HG02623 (cell line): ENCODE data around the gene MAGI3.
"Not testable (repeated sequence)": the region's sequence is repeated elsewhere in the genome, so short reads cannot be mapped to it uniquely, and the experiment has no call there.

Experiments used
- ATAC-seq: cut with Tn5 transposase; IDR thresholded peaks from one replicate; pipeline ENCODE4 v1.9.1; 2021; ENCODE audit warnings: moderate library complexity; ENCODE audit not compliant: unreplicated experiment

The MAGI3 gene

GRCh38 chr1:113396585-113396984 lies 6.3 kb downstream of the MAGI3 start:
- no peak for ATAC-seq

DNA sequence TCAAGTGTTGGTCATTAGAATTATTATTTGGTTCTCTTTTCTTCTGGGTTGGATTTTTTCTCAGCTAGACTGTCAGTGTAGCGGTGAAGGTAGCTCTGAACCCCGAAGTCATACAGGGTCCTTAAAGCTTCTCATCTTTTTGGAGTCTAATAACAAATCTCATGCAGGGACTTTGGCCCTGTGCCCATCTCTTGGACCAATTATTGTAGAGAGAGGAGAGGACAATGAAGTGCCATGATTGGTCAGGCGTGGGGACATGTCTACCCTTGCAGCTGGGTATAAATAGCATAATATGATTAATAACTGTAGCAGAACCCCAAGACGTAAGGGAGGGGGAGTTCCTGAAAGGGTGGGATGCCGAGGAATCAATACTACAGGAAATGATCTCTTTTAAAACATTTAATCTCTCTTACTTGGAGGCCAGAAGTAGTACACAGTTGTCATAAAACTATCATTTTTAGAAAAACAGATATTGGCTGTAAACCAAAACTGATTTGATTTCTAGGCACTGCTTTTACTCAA lies 8.8 kb downstream of the MAGI3 start:
- ATAC-seq: no peak

GRCh38 chr1:113401067-113401466 lies 10.8 kb downstream of the MAGI3 start:
- no peak for ATAC-seq

- no peak for ATAC-seq
Measured at GRCh38 chr1:113401728-113402127, 11.4 kb downstream of the MAGI3 start.

DNA sequence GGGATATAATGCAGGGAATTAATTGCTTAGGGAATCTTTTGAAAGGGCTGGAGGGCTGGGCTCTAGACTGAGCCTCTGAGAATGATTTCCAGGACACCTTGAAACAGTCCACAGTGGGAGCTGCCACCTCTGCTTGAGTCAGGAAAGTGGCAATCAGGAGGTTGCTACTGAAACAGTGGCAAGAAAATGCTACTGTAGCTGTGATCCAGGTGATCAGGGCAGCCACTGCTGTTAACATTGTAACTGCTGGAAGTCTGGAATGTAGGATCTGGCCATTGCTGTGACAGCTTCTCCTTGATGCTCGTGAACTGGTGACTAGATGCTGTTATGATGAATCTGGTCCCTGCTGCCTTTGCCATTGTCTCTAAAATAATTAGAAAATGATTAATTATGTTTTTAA lies 12.8 kb downstream of the MAGI3 start:
- ATAC-seq: no peak

- no peak for ATAC-seq
Measured at GRCh38 chr1:113405573-113405972, 15.3 kb downstream of the MAGI3 start.

- ATAC-seq: not testable (repeated sequence)
Measured at GRCh38 chr1:113406149-113406548, 15.8 kb downstream of the MAGI3 start.

- no peak for ATAC-seq
Measured at GRCh38 chr1:113409363-113409762, 19.0 kb downstream of the MAGI3 start.

DNA sequence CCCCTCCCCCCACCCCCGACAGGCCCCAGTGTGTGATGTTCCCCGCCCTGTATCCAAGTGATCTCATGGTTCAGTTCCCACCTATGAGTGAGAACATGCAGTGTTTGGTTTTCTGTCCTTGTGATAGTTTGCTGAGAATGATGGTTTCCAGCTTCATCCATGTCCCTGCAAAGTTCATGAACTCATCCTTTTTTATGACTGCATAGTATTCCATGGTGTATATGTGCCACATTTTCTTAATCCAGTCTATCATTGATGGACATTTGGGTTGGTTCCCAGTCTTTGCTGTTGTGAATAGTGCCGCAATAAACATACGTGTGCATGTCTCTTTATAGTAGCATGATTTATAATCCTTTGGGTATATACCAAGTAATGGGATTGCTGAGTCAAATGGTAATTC lies 21.7 kb downstream of the MAGI3 start:
- ATAC-seq: not testable (repeated sequence)

- ATAC-seq: no peak
Measured at GRCh38 chr1:113415310-113416070, 25.2 kb downstream of the MAGI3 start.

GRCh38 chr1:113416071-113416470 lies 25.8 kb downstream of the MAGI3 start:
- not testable (repeated sequence) for ATAC-seq

DNA sequence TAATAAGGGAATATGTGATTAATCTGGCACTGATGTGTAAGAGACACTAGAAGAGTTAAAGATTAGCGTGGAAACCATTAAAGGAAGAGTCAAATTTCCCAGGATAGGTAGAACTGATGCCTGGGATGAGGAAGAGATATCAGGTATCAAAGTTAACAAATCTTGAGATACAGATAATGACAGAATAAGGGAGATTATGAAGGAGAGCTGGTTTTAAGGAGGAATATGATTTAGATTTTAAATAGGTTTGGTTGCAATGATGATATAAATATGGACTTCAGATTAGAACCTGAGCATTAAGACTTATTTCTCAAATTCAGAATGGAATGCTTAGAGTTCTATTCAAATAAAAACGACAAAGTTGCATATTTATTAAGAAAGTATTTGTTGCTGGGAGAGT lies 26.2 kb downstream of the MAGI3 start:
- no peak for ATAC-seq

DNA sequence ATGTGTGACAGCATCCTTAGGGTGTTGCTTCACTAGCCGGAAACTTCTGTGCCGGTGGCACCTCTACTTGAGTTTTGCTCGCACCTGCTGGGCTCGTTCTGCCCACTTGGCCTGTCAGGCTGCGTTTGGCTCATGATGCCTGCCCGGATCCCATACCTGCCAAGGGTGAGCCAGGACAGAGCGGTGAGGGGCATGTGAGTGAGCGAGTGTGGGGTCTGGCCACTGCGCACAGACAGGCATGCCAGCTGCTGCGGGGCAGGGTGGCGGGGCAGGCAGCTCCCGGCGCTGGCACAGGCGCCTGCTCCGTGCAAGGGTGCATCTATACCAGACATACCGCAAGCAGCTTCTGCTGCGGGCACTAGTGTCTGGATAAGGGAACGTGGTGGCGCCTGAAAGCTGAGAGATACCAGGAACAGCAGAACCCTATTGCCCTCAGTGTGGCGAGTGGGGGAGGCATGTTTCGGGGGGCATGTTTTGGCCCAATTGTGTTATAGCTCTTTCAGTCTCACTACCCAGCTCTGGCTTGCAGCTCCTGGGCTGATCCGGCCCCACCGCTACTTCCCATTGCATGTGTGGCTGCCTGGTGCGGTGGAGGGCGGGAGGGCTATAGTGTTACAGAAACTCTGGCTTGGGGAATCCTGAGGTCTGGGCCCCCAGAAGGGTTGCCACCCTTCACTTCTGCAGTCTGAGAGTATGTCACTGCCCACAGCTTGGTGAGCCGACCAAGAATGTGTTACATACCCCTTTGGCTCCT lies 32.2 kb downstream of the MAGI3 start:
- ATAC-seq: no peak

- no peak for ATAC-seq
Measured at GRCh38 chr1:113423826-113424225, 33.5 kb downstream of the MAGI3 start.

GRCh38 chr1:113429461-113430153 lies 39.3 kb downstream of the MAGI3 start:
- no peak for ATAC-seq

DNA sequence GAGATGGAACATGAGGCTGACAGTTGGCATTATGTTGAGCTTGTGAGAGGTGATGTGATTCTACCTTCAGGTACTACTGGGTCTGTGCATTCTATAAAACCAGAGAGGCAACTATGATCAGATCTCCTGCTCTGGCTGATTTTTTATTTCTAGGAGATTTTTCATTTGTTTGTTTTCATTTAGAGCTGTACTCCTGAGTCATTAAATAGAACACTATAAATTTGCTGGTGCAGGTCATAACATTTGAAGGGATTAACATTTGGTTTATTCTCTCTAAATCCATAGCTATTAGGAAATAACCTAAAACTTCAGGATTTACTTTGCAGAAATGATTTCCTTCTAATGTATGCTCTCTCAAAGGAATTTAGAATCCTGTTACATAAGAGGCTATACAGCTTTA lies 42.9 kb downstream of the MAGI3 start:
- no peak for ATAC-seq

DNA sequence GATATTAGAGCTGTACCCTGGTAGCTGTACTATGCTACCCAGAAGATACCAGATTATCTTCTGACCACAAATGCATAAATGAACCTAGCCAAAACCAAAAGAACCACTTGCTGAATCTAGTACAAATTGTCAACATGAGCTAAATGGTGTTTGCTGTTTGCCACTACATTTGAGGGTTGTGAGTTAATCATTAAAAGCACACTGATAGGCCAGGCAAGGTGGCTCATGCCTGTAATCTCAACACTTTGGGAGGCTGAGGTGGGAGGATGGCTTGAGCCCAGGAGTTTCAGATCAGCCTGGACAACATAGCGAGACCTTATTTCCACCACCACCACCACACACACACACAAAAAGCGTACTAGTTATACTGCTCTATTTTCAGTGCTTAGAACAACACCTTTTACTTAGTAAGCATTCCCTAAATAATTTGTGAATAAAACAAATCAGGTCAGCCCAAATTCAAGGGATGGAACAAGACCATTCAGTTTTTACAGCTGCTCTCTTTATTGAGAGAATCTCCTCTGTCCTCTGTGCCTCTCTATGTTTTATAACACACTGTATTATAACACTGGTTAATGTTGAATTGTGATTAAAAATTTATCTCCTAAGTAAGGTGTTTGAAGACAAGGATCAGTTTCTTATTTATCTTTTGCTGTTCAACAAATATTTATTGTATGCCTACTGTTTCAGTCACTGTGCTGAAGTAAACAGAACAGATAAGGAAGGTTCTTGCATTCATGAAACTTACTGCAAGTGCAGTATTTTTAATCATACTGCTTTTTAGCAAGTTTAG lies 44.0 kb downstream of the MAGI3 start:
- ATAC-seq: no peak

- no peak for ATAC-seq
Measured at GRCh38 chr1:113434874-113435175, 44.5 kb downstream of the MAGI3 start.

GRCh38 chr1:113437554-113438341 lies 47.4 kb downstream of the MAGI3 start:
- ATAC-seq: no peak
